Parathyroid adenoma (tissue), 2 donors: Measurements from ENCODE around the gene PKP1.

Experiments used
- H2AFZ ChIP-seq: fragments of 300-600 bp; sonication (generic); one replicate; pipeline ENCODE4 v1.7.0; 2017; ENCODE audit warnings: antibody characterized with exemption, mild to moderate bottlenecking
- H3K27ac ChIP-seq: fragments of 300-600 bp; sonication (generic); one replicate; pipeline ENCODE4 v1.7.0; 2017
- H3K27me3 ChIP-seq: fragments of 300-600 bp; sonication (generic); one replicate; pipeline ENCODE4 v1.7.0; 2017; ENCODE audit warnings: low read length; ENCODE audit not compliant: control insufficient read depth, insufficient read depth
- H3K36me3 ChIP-seq: fragments of 300-600 bp; sonication (generic); one replicate; pipeline ENCODE4 v1.7.0; 2017; ENCODE audit warnings: low read length; ENCODE audit not compliant: control insufficient read depth, insufficient read depth
- H3K4me1 ChIP-seq: fragments of 300-600 bp; sonication (generic); one replicate; pipeline ENCODE4 v1.7.0; 2017; ENCODE audit warnings: control low read depth
- H3K4me2 ChIP-seq: fragments of 300-600 bp; sonication (generic); one replicate; pipeline ENCODE4 v1.7.0; 2017; ENCODE audit warnings: low read length
- H3K4me3 ChIP-seq: fragments of 300-600 bp; sonication (generic); one replicate; pipeline ENCODE4 v1.7.0; 2017; ENCODE audit warnings: low read depth, low read length
- H3K79me2 ChIP-seq: fragments of 300-600 bp; sonication (generic); one replicate; pipeline ENCODE4 v1.7.0; 2017; ENCODE audit warnings: control low read depth
- H3K9ac ChIP-seq: fragments of 300-600 bp; sonication (generic); one replicate; pipeline ENCODE4 v1.7.0; 2017; ENCODE audit warnings: mild to moderate bottlenecking
- H3K9me3 ChIP-seq: fragments of 300-600 bp; sonication (generic); one replicate; pipeline ENCODE4 v1.7.0; 2017; ENCODE audit warnings: low read length; ENCODE audit not compliant: control insufficient read depth
- TF ChIP-seq, protein P1 (sequence below): fragments of 300-600 bp; sonication (generic); IDR thresholded peaks from one replicate; pipeline ENCODE4 v1.7.0; 2017; ENCODE audit warnings: antibody characterized with exemption, mild to moderate bottlenecking
- donor health status: primary hyperparathyroidism.

PKP1 gene

DNA sequence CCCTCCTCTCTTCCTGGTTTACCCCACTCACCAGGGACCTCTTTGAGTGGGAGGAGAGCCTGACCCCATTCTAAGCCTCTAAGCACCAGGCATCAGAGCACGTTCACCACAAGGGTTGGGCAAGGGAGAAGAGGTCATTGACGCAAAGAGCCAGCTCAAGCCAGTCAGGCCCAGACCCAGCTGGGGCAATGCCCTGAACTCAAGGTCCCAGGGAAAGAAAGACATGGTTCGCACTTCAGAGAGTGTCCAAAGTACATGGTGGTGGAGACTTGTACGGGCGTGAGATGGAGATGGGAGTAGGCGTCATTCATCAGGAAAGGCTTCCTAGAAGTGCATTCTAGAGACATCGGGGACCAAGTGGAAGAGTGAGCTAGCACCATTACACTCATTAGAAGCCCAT is 7.2 kb downstream of the PKP1 start:
- Histone ChIP-seq H3K9me3 (no peaks in the 10 kb centered on the region), H3K4me2 (no peak overlapping the region), H3K4me1 (no peaks in the 10 kb centered on the region), H3K36me3 (no peaks in the 10 kb centered on the region), H2AFZ (no peak overlapping the region), H3K9ac (no peak overlapping the region), H3K27me3 (no peaks in the 10 kb centered on the region), H3K4me3 (no peak overlapping the region), H3K79me2 (no peaks in the 10 kb centered on the region), H3K27ac (no peak overlapping the region)
- TF ChIP-seq, protein P1, sequence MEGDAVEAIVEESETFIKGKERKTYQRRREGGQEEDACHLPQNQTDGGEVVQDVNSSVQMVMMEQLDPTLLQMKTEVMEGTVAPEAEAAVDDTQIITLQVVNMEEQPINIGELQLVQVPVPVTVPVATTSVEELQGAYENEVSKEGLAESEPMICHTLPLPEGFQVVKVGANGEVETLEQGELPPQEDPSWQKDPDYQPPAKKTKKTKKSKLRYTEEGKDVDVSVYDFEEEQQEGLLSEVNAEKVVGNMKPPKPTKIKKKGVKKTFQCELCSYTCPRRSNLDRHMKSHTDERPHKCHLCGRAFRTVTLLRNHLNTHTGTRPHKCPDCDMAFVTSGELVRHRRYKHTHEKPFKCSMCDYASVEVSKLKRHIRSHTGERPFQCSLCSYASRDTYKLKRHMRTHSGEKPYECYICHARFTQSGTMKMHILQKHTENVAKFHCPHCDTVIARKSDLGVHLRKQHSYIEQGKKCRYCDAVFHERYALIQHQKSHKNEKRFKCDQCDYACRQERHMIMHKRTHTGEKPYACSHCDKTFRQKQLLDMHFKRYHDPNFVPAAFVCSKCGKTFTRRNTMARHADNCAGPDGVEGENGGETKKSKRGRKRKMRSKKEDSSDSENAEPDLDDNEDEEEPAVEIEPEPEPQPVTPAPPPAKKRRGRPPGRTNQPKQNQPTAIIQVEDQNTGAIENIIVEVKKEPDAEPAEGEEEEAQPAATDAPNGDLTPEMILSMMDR, result no peak

DNA sequence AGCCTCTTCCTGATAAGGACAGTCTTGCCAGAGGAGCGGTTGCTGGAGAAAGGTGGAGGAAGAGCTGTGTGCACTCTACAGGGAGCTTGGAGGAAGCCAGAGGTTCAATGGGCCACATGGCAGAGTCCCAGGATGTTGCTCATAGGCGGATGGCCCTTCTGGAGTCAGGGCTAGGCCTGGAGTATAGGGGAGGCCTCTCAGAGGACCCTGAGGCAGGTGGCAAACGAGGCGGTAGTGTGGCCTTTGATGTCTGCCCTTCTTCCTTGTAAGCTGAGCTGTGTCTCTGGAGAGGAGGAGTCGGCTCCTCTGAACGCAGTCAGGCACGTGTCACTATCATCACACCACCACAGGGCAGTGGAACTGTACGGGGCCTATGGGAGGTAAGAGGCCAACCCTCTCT is 8.6 kb downstream of the PKP1 start:
- no peaks in the 10 kb centered on the region for H3K79me2 ChIP-seq
- H3K9ac ChIP-seq, result no peak overlapping the region
- no peaks in the 10 kb centered on the region for H3K4me1 ChIP-seq
- H3K4me3 ChIP-seq, result no peak overlapping the region
- H3K27me3 ChIP-seq, result no peaks in the 10 kb centered on the region
- H3K27ac ChIP-seq, result no peak overlapping the region
- no peak overlapping the region for H3K4me2 ChIP-seq
- H3K36me3 ChIP-seq, result no peaks in the 10 kb centered on the region
- no peaks in the 10 kb centered on the region for H3K9me3 ChIP-seq
- TF ChIP-seq, protein P1, result no peak
- no peak overlapping the region for H2AFZ ChIP-seq

DNA sequence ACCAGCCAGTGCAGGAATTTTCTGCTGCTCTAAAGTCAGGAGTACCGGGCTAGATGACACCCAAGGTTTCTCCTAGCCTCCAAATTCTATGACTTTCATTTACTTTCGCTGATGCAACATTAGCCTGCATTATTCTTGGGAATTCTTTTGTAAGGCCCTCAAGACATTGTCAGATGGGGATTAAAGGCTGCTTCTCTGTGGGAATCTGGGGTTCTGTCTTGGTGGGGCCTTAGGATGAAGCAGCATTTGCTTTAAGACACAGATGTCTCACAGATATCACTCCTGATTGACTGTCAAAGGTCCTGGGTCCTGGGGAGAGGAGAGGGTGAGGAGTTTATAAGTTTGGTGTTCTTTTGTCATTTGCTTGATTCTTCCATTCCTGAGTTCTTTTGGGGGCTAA is 11.6 kb downstream of the PKP1 start:
- no peaks in the 10 kb centered on the region for H3K27me3 ChIP-seq
- TF ChIP-seq, protein P1, result no peak
- H3K9ac ChIP-seq, result no peak overlapping the region
- no peaks in the 10 kb centered on the region for H3K4me1 ChIP-seq
- H2AFZ ChIP-seq, result no peak overlapping the region
- H3K27ac ChIP-seq, result no peak overlapping the region
- H3K4me2 ChIP-seq, result no peak overlapping the region
- H3K9me3 ChIP-seq, result no peaks in the 10 kb centered on the region
- H3K4me3 ChIP-seq, result no peak overlapping the region
- H3K36me3 ChIP-seq, result no peaks in the 10 kb centered on the region
- no peaks in the 10 kb centered on the region for H3K79me2 ChIP-seq

DNA sequence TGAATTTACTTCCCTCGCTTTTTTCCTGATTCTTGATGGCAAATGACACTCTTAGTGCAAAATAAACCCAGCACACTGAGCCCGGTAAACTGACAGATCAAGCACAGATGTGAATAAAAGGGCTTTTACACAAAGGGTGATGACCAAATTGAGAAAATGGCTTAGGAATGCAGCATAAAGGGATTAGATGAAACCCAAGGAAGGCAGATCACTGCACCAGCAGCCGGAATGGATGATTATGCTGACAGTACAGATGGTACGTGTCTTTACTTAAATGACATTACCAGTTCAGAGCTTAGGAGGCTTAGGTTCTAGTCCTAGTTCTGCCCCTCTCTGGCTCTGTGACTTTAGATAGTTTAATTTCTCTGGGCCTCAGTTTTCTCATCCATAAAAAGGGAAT is 12.0 kb downstream of the PKP1 start:
- Histone ChIP-seq H3K36me3 (no peaks in the 10 kb centered on the region), H3K27ac (no peak overlapping the region), H2AFZ (no peak overlapping the region), H3K4me1 (no peaks in the 10 kb centered on the region), H3K4me3 (no peak overlapping the region), H3K79me2 (no peaks in the 10 kb centered on the region), H3K9ac (no peak overlapping the region), H3K4me2 (no peak overlapping the region), H3K27me3 (no peaks in the 10 kb centered on the region), H3K9me3 (no peaks in the 10 kb centered on the region)
- TF ChIP-seq, protein P1, result no peak

DNA sequence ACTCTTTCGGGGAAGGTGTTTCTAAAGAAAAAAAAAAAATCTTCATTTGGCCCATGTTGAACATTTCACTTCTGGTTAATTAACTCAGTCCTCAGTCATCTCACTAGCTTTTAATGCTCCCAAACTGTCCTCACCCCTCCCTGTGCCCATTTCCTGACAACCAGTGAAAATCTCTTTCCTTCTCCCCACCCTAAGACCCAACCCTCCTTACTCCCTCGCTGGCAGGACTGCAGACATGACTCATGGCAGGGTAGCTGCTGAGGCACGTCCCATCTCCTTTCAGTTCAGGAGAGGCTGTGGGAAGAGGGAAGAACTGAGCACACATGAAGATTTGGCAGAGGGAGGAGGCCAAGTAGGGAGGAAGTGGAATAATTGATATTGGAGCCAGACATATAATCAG is 12.6 kb downstream of the PKP1 start:
- Histone ChIP-seq H3K27ac (no peak overlapping the region), H3K27me3 (no peaks in the 10 kb centered on the region), H3K4me3 (no peak overlapping the region), H2AFZ (no peak overlapping the region), H3K4me1 (no peaks in the 10 kb centered on the region), H3K79me2 (no peaks in the 10 kb centered on the region), H3K9ac (no peak overlapping the region), H3K36me3 (no peaks in the 10 kb centered on the region), H3K9me3 (no peaks in the 10 kb centered on the region), H3K4me2 (no peak overlapping the region)
- TF ChIP-seq, protein P1, result no peak
